Upper lobe of right lung (tissue), 1 donor: Measurements from ENCODE around the gene RNF151. TPM values are rescaled to one million over a fixed set of nuclear protein-coding genes. Genes with fewer than 3 reads are reported as not detected.
A peak's percentile ranks its signal among the peaks of the same experiment; 100 is the strongest.

Source experiments
- ATAC-seq: fragments of 200-7000 bp; cut with Tn5 transposase; one replicate; pipeline ENCODE4 v1.9.1; 2020; ENCODE audit warnings: mild to moderate bottlenecking, moderate library complexity
- DNase-seq: peaks from one replicate; pipeline ENCODE4 v3.0.0-alpha.2; 2020
- H3K27ac ChIP-seq: fragments of 200-600 bp; one replicate; pipeline ENCODE4 v1.8.0; 2022
- H3K27me3 ChIP-seq: fragments of 200-600 bp; one replicate; pipeline ENCODE4 v1.8.0; 2022; ENCODE audit warnings: mild to moderate bottlenecking
- H3K36me3 ChIP-seq: fragments of 200-600 bp; one replicate; pipeline ENCODE4 v1.8.0; 2022
- H3K4me1 ChIP-seq: fragments of 200-600 bp; one replicate; pipeline ENCODE4 v1.8.0; 2022
- H3K4me3 ChIP-seq: fragments of 200-600 bp; one replicate; pipeline ENCODE4 v1.8.0; 2022; ENCODE audit warnings: mild to moderate bottlenecking
- H3K9me3 ChIP-seq: fragments of 200-600 bp; one replicate; pipeline ENCODE4 v1.8.0; 2022
- CTCF ChIP-seq: fragments of 200-600 bp; IDR thresholded peaks from one replicate; pipeline ENCODE4 v1.8.0; 2022; ENCODE audit warnings: antibody characterized with exemption
- intact Hi-C: fragments of 100-400 bp; cut with DNase I; formaldehyde crosslinking; loops from one replicate; pipeline ENCODE4 v1.11.0; 2022
- total RNA-seq: library from RNA; stranded (reverse); fragmentation: NEBNext Ultra II Directional; extraction: Animal tissue kit (Norgen Biotek cat#: 25700); gene quantifications from one replicate; pipeline ENCODE4 v1.2.1, GENCODE V29; 2021
- donor health status: DM: no; HTN: yes; CAD: no; lungs with severe emphysema.

The RNF151 gene
- total RNA-seq, 1 donor from 2014 or later, result not detected

GRCh38 chr16:1997494-1998359, 31.1 kb downstream of the RNF151 start:
- ATAC-seq (no peak), DNase-seq (no peak)
- Histone ChIP-seq H3K36me3 (peaks cover 62% of the 10 kb centered on the region), H3K27ac (peak overlapping the region; percentile 47), H3K9me3 (no peaks in the 10 kb centered on the region), H3K27me3 (no peaks in the 10 kb centered on the region), H3K4me3 (no peak overlapping the region), H3K4me1 (peaks cover 6% of the 10 kb centered on the region)
- no peak for TF ChIP-seq CTCF
- intact Hi-C loops, result no loop called here

DNA sequence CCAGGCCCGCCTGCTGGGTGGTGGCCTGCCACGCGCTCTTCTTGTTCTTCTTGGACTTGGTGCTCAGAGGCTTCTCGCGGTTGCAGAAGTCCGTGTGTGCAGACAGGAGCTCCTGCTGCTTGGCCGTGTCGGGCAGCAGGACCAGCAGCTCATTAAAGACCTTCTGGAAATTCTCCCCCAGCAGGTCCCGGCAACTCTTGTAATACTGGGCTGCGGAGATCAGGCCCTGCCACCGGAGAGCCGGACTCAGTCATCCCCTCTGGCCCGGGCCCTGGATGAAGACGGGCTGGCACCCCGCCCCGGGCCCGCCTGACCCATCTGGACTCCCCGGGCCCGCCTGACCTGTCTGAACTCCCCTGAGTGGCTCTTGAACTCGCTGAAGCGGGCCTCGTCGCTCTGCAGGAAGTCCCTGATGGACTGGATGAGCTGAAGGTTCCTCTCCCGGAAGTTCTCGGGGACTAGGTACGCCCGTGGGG, 31.7 kb downstream of the RNF151 start:
- Histone ChIP-seq H3K4me3 (no peak overlapping the region), H3K36me3 (peaks cover 69% of the 10 kb centered on the region), H3K27me3 (no peaks in the 10 kb centered on the region), H3K27ac (peak overlapping the region; percentile 47), H3K4me1 (peaks cover 8% of the 10 kb centered on the region), H3K9me3 (no peaks in the 10 kb centered on the region)
- TF ChIP-seq CTCF, result no peak
- DNase-seq (no peak), ATAC-seq (no peak)
- intact Hi-C loops, result no loop called here

DNA sequence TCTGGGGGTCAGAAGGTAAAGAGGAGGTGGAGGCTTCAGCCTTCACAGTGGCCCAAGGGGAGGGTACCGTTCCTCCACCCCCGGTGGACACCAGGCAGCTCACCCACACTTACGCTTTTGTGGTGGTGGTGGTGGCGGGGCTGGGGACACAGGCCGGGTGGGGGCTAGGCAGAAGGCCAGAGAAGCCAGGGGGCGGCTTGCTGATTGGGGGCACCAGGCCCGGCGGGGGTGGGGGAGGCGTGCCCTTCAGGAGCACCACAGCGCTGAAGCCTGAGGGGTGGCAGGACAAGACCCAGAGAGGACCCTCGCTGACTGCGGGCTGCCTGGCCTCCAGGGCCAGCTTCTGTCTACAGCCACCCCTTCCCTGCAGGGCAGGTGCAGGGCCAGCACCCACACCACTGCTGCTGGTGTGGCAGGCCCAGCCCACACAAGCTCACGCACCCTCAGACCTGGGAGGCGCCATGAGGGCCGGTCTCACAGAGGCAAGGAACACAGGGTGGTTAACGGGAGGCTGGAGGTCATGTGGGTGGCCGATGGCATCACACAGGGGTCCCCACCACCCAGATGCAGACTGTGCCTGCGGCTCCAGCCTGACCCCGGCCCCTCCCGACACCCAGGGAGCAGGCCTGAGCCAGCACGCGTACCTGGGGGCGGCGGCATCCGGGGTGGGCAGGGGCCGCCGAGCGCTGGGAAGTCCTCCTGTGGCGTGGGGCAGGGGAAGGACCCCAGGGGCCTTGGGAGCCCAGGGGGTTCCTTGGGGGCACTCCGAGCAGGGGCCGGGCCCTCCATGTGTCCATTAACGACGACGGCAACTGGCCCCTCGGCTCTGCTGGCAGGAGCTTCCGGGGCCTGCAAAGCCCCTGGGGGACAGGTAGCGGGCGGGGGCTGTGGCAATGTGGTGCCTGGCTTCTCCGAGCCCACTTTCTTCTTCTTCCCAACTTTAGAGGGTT, 32.5 kb downstream of the RNF151 start:
- no peak overlapping the region for H3K27ac ChIP-seq
- DNase-seq (no peak), ATAC-seq (no peak)
- intact Hi-C loops, result no loop called here
- H3K4me1 ChIP-seq, result peaks cover 15% of the 10 kb centered on the region
- no peak for TF ChIP-seq CTCF
- no peaks in the 10 kb centered on the region for H3K9me3 ChIP-seq
- no peak overlapping the region for H3K4me3 ChIP-seq
- peaks cover 70% of the 10 kb centered on the region for H3K36me3 ChIP-seq
- no peaks in the 10 kb centered on the region for H3K27me3 ChIP-seq

DNA sequence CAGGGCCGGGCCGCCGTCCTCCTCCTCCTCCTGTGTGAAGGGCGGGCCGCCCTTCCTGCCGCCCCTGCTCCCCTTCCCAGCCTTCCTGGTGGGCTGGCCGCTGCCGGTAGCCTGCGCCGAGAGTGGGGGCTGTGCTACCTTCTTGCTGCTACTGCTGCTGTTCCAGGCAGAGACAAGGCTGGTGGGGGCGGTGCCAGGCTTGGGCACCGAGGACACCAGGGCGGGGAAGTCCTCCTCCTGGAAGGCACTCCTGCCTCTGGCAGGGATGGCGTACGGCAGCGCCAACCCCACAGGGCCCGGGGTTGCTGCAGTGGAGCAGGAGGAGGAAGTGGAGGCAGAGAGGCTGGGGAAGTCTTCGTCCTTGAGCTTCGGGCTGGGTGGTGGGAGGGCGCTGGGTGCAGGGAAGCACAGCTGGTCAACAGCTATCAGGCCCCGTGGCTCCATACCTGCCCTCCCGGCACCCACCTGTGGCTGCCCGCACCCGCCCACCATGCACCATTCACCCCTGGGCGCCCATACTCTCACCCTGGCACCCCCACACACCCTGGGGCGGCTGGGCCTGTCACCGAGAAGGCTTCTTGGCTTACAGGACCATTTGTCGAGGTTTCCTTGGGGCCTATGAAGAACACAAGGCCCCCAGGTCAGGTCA, 33.3 kb downstream of the RNF151 start:
- H3K27me3 ChIP-seq, result no peaks in the 10 kb centered on the region
- peaks cover 70% of the 10 kb centered on the region for H3K36me3 ChIP-seq
- no peaks in the 10 kb centered on the region for H3K9me3 ChIP-seq
- H3K4me3 ChIP-seq, result no peak overlapping the region
- H3K27ac ChIP-seq, result no peak overlapping the region
- DNase-seq, result no peak
- ATAC-seq, result no peak
- TF ChIP-seq CTCF, result no peak
- H3K4me1 ChIP-seq, result peaks cover 24% of the 10 kb centered on the region
- intact Hi-C loops, result no loop called here

GRCh38 chr16:2001035-2001434, 34.4 kb downstream of the RNF151 start:
- intact Hi-C loops, result no loop called here
- no peaks in the 10 kb centered on the region for H3K9me3 ChIP-seq
- H3K27me3 ChIP-seq, result no peaks in the 10 kb centered on the region
- no peak overlapping the region for H3K27ac ChIP-seq
- DNase-seq, result no peak
- peaks cover 70% of the 10 kb centered on the region for H3K36me3 ChIP-seq
- H3K4me1 ChIP-seq, result peaks cover 34% of the 10 kb centered on the region
- no peak overlapping the region for H3K4me3 ChIP-seq
- TF ChIP-seq CTCF, result no peak
- ATAC-seq, result no peak
